Mucosa of rectum (tissue), 2 donors: ENCODE measurements around the gene BDH2.

Experiments used
- H3K27ac ChIP-seq, 2 donors: one replicate each; pipeline ENCODE4 v1.7.0; 2013; ENCODE audit warnings: inconsistent platforms in 2 of 2, low read depth in 2 of 2, low read length in 2 of 2
- H3K27me3 ChIP-seq, 2 donors: one replicate each; pipeline ENCODE4 v1.7.0; 2013; ENCODE audit warnings: low read length in 2 of 2; ENCODE audit not compliant: control insufficient read depth in 2 of 2, insufficient read depth in 2 of 2
- H3K36me3 ChIP-seq, 2 donors: one replicate each; pipeline ENCODE4 v1.7.0; 2013; ENCODE audit warnings: low read length in 2 of 2; ENCODE audit not compliant: control insufficient read depth in 2 of 2, insufficient read depth in 2 of 2
- H3K4me1 ChIP-seq, 2 donors: one replicate each; pipeline ENCODE4 v1.7.0; 2013; ENCODE audit warnings: low read length in 2 of 2, mild to moderate bottlenecking in 1 of 2; ENCODE audit not compliant: control insufficient read depth in 2 of 2, insufficient read depth in 2 of 2
- H3K4me3 ChIP-seq, 2 donors: one replicate each; pipeline ENCODE4 v1.7.0; 2013; ENCODE audit warnings: low read length in 2 of 2
- H3K9ac ChIP-seq, 2 donors: one replicate each; pipeline ENCODE4 v1.7.0; 2013; ENCODE audit warnings: low read length in 2 of 2, low read depth in 1 of 2, mild to moderate bottlenecking in 1 of 2
- H3K9me3 ChIP-seq, 2 donors: one replicate each; pipeline ENCODE4 v1.7.0; 2013; ENCODE audit warnings: low read length in 2 of 2; ENCODE audit not compliant: control insufficient read depth in 2 of 2
- donor health status: healthy.
- donor health status: Normal muscosa, but diverticular disease.

Gene BDH2

DNA sequence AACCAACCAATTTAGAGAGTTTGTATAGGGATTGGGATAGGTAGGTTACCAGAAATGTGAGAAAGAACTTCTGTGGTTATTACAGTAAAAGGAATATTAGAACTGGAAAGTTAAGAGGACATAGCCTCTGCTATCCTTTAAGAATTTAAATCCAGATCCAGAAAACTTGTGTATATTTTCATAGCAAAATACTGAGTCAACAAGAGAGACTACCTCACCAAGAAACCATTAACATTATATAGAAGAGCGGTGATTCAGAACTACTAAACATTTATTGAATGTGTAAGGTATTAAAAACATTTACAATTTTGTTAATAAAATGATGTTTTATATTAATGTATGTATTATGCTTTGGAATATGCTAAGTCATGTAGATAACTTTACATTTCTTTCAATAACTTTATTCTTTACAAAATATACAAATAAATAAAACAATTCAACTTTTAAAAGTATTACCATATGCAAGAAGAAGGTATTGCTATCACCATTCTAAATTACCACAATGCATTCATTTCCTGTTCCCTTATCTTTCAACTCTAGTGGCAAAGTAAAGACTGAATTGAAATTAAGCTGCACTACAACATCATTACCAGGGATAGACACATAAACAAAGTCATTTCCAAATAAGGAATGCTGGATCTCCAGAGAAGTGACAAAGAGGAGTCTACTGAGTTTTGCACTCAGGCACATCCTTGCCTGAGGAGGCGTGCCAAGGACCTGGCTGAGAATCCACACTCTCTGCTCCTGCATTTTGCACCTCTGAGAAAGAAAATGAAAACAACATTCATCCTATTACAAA lies 6.1 kb upstream of the BDH2 start:
- no peak overlapping the region for H3K4me3 ChIP-seq
- H3K27ac ChIP-seq = no peak overlapping the region
- H3K4me1 ChIP-seq = no peaks in the 10 kb centered on the region
- no peaks in the 10 kb centered on the region for H3K36me3 ChIP-seq
- no peak overlapping the region for H3K9ac ChIP-seq
- no peaks in the 10 kb centered on the region for H3K9me3 ChIP-seq
- no peaks in the 10 kb centered on the region for H3K27me3 ChIP-seq

DNA sequence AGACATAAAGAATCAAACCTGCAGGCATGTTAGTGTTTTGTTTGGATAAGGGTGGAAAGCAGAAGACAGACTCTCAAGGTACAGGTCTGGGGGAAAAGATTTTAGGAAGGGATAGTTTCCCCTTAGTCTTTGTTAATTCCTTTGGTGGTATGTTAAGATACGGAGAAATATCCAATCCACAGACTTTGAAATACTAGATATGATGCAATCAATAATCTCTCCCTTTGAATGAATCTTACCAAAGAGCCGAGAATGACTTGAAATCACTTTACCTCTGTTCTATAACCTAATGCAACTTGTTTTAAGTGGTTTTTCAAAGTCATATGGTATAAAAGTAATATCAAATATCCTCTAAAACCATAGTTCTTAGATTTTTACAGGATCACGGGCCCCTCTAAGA lies 5.3 kb upstream of the BDH2 start:
- Histone ChIP-seq H3K27me3 (no peaks in the 10 kb centered on the region), H3K36me3 (no peaks in the 10 kb centered on the region), H3K4me3 (no peak overlapping the region), H3K27ac (no peak overlapping the region), H3K4me1 (no peaks in the 10 kb centered on the region), H3K9me3 (no peaks in the 10 kb centered on the region), H3K9ac (no peak overlapping the region)

DNA sequence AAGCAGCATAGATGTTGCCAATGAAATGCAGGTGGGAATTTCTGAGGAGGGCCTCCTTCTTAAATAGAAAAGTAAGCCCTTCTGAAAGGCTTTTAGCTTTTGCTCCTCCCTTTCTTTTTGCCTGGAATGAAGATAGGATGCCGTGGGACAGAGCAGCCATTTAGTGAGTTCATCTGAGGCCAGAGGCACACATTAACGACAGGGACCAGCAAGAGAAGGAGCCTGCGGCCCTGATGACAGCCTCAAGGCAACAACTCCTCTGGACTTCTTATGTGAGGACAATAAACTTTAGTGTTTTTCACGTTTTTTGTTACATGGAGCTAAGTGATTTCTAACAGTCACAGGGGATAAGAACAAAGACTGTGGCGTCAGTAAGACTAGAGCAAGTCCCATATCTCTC lies 1.1 kb upstream of the BDH2 start:
- H3K27me3 ChIP-seq = no peaks in the 10 kb centered on the region
- no peak overlapping the region for H3K27ac ChIP-seq
- H3K4me3 ChIP-seq = no peak overlapping the region
- H3K9ac ChIP-seq = no peak overlapping the region
- H3K4me1 ChIP-seq = peaks cover 0 to 9% of the 10 kb centered on the region in 2 donors
- H3K9me3 ChIP-seq = no peaks in the 10 kb centered on the region
- no peaks in the 10 kb centered on the region for H3K36me3 ChIP-seq

DNA sequence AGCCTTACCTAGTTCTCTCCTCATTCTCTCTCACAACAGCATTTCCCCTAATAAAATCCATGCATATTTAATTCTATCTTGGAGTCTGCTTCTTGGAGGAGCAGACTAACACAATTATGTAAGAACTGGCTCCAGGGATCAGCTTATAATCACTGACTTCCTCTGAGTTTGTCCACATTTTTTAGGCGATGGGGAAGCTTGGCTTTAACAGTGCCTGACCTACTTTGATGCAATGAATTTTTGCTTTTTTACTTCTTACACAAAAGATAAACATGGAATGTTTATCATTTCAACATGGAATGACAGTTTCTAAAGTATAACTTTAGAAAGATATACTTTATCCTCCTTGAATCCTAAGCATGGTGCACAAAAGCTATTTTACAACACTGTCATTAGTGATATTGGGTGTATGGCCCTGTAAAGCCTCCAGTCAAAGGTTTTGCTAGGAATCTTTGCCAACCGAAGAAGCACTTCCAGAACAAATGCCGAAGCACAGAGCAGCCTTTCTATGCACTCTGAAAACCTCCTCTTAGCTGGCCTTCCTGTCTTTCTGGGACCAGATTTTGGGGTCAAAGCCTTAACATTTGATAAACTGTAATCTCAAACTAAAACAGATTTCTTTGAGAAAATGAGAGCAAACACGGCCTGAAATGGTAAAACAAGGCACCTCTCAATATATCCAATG lies 736 bp downstream of the BDH2 start:
- Histone ChIP-seq H3K27ac (peak overlapping the region; percentile 40 to 52), H3K9ac (peak overlapping the region; percentile 52 to 57), H3K4me3 (peak overlapping the region; percentile 60 to 75)

DNA sequence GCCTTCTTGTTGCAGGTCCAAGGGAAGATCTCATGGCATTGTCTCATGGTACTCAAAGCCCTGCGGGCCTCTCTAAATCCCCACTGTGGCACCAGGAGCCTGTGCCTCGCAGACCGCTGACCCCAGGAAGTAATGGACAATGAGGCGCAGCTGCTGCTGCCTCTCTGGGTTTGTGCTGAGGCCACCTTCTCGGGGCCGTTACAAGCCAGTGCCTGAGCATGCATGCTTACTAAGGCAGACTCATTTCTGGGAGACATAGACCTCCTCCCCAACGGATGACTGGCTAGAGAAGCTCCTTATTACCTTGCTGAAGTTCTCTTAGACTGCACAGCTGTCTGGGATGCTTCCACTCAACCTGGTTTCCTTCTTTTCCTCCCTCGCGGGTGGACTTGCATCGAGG lies 1.3 kb downstream of the BDH2 start:
- peak overlapping the region in 1 of 2 donors; percentile 19 for H3K27ac ChIP-seq

More for the DNA sequence above, 736 bp downstream of the BDH2 start:
- Histone ChIP-seq H3K9me3 (no peaks in the 10 kb centered on the region), H3K4me1 (peaks cover 0 to 9% of the 10 kb centered on the region in 2 donors), H3K27me3 (no peaks in the 10 kb centered on the region), H3K36me3 (no peaks in the 10 kb centered on the region)

DNA sequence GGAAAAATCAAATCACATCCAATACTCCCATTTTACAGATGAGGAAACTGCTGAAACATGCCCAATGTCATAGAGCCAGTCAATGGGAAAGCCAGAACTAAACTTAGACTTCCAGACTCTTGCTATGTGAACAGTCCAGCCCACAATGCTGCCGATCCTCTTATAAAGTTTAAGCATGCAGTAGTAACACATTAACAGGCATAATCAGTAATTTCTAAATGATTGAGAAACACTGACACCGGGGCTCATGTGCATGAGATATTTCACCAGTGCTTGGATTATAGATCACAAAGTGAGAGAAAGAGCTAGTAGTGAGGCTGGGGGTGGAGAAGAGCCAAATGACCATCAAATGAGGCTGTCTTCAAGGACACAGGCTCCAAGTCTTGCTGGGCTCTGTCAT lies 2.5 kb downstream of the BDH2 start:
- H3K4me3 ChIP-seq = no peak overlapping the region
- H3K9ac ChIP-seq = no peak overlapping the region
- H3K4me1 ChIP-seq = peaks cover 0 to 9% of the 10 kb centered on the region in 2 donors
- H3K27ac ChIP-seq = no peak overlapping the region
- peaks cover 0 to 2% of the 10 kb centered on the region in 2 donors for H3K36me3 ChIP-seq
- no peaks in the 10 kb centered on the region for H3K27me3 ChIP-seq
- no peaks in the 10 kb centered on the region for H3K9me3 ChIP-seq

More for the DNA sequence above, 1.3 kb downstream of the BDH2 start:
- Histone ChIP-seq H3K27me3 (no peaks in the 10 kb centered on the region), H3K36me3 (no peaks in the 10 kb centered on the region), H3K9ac (no peak overlapping the region), H3K4me1 (peaks cover 0 to 9% of the 10 kb centered on the region in 2 donors), H3K4me3 (peak overlapping the region in 1 of 2 donors; percentile 75), H3K9me3 (no peaks in the 10 kb centered on the region)

DNA sequence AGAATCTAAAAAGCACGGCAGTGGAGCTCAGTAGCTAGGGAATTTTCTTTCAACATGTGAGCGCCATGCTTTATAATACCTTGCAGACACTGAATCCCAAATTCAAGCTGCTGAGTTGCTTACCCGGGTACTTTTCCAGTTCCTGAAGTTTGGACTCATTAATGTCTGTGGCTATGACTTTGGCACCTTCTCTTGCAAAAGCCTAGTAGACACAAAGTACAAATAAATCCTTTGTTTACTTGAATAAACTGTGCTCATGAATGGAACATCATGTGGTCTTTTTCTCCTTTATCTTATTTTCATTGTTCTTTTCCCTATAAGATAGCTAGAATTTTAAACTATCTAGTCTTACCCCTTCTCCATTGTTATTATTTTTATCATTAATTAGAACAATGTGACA lies 4.6 kb downstream of the BDH2 start:
- no peak overlapping the region for H3K27ac ChIP-seq
- peaks cover 11% of the 10 kb centered on the region in 2 donors for H3K36me3 ChIP-seq
- H3K4me1 ChIP-seq = peaks cover 0 to 9% of the 10 kb centered on the region in 2 donors
- no peak overlapping the region for H3K9ac ChIP-seq
- H3K27me3 ChIP-seq = no peaks in the 10 kb centered on the region
- no peaks in the 10 kb centered on the region for H3K9me3 ChIP-seq
- no peak overlapping the region for H3K4me3 ChIP-seq

DNA sequence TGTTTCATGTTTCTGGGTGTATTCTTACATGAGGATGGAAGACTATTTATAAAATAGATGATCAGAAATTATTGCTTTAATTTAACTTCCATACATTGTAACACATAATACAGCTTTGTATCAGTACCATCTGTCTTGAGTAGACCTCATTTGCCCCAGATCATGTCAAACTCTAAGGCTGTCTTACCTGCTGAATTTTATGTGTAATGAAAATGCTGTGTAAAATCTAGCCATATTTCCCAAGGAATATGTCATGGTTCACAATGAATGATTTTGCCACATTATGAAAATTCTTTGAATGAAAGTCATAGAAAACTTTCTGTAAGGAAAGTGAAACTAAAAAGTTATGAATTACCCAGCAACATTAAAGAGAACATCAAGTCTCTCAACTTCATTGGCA lies 7.4 kb downstream of the BDH2 start:
- Histone ChIP-seq H3K4me1 (peaks cover 0 to under 1% of the 10 kb centered on the region in 2 donors), H3K27ac (no peak overlapping the region), H3K27me3 (no peaks in the 10 kb centered on the region), H3K36me3 (peaks cover 29% of the 10 kb centered on the region in 2 donors), H3K9me3 (no peaks in the 10 kb centered on the region), H3K4me3 (no peak overlapping the region), H3K9ac (no peak overlapping the region)

DNA sequence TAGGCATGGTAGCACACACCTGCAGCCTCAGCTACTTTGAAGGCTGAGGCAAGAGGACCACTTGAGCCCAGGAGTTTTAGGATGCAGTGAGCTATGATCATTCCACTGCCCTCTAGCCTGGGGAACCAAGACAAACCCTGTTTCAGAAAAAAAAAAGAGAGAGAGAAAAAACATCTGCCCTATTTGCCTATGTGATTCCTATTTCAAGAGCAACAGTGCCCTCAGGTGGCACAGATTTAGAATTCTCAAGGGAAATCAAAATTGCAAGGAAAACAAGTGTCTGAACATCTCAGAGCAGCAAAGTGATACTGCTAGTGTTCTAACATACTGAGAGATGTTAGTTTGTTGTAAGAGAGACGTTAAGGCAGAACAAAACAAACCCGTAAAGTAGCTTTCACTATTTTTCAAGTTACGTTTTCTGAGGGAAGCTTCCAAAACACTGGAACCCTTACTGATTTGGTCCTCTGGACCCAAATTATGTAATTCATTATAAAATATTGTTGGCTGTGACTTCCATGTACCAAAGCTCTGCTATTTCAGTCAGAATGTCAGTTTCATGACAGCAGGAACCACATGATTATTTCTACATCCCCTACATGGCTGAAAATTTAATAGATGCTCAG lies 7.9 kb downstream of the BDH2 start:
- no peaks in the 10 kb centered on the region for H3K27me3 ChIP-seq
- H3K9ac ChIP-seq = no peak overlapping the region
- peaks cover 29 to 34% of the 10 kb centered on the region in 2 donors for H3K36me3 ChIP-seq
- H3K4me1 ChIP-seq = no peaks in the 10 kb centered on the region
- no peaks in the 10 kb centered on the region for H3K9me3 ChIP-seq
- no peak overlapping the region for H3K4me3 ChIP-seq
- H3K27ac ChIP-seq = no peak overlapping the region

DNA sequence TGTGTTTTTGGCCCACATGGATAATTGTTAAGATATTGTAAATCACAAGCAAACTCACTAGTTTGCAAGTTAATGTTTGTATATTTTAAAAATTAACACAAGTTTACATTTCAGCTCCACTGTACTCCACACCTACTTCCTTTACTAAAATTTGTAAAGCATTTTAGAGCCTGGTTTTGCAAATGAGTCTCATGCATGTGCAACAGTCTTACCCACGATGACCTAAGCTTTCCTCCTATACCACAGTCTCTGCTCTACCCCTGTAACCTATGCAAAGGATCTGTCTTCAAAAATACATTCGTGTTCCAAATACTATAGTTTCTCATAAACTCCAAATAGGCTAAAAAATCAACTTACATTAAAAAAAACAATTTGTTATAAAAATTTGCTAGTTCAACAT lies 10.2 kb downstream of the BDH2 start:
- no peak overlapping the region for H3K9ac ChIP-seq
- H3K36me3 ChIP-seq = peaks cover 29 to 42% of the 10 kb centered on the region in 2 donors
- no peaks in the 10 kb centered on the region for H3K4me1 ChIP-seq
- no peaks in the 10 kb centered on the region for H3K27me3 ChIP-seq
- no peak overlapping the region for H3K4me3 ChIP-seq
- no peak overlapping the region for H3K27ac ChIP-seq
- no peaks in the 10 kb centered on the region for H3K9me3 ChIP-seq
